Stimulated activated CD4-positive, alpha-beta T cell treated with anti-CD3 and anti-CD28 coated beads, Interleukin-4, amount 100 ng/mL, for 24 hours (primary cell): Measurements from ENCODE around the gene DNAJB6.
"Not testable (repeated sequence)": the region's sequence is repeated elsewhere in the genome, so short reads cannot be mapped to it uniquely, and the experiment has no call there.

Experiments used
- DNase-seq: peaks from one replicate; pipeline ENCODE4 v3.0.0-alpha.2; 2020

Gene DNAJB6

DNA sequence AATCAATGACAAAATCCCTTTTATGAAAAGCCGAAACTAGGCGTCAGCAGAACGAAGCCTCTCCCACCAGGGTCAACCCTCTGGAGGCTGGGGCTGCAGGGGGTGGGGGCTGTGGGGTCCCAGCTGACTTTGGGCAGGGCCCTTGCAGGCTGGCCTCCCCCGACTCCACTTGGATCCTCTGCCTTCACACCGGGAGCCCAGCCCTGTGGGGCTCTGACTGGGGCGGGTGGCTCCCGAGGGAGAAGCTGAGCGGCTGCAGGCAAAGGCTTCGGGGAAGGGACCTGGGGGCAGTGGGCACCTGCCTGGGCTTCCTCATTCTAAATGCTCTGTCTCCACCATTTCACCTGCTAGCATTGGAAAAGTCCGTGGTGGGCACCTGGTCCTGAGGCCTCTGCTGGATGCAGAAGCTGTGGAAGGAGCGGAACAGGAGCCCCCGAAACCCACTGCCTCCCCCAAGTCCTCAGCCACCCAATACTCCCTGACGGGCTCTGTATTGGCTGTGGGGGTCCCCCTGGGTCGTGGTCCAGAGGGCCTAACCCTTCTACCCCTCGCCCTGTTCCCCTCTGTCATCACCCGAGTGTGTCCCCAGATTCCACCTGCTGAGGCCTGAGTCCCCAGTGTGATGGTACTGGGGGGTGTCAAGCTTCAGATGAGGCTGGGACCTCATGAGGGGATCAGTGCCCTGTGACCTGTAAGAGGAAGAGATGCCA, 108.6 kb downstream of the DNAJB6 start:
- no peak for DNase-seq

DNA sequence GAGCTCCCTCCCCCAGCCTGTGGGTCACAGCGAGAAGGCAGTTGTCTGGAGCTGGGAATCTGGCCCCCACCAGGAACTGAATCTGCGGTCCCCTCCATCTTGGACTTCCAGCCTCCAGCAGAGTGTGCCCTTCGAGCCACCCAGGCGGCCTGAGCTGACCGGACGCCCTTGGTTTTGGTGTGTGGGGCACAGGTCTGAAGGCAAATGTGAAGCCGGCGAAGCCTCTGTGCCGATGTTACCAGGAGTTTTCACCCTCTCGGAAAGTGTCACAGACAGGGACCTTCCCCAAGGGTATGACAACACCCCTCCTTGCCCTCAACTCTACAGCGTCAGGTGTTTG, 109.1 kb downstream of the DNAJB6 start:
- DNase-seq = no peak

DNA sequence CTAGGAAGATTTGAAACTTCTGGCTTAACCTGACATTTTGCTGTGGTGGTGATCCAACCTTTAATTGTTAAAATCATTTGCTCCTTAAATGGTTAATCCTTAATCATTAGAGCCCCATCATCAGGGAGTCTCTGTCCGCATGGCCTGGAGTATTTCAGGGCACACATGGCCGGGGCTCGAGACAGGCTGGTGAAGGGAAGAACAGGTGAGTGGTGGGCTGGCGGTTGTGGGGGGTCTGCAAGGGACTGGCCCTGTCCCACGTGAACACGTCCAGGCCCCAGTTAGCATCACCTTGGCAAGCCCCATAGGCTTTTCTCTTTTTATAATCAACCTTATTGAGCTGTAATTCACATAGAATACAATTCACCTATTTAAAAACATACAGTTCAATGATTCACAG, 109.5 kb downstream of the DNAJB6 start:
- DNase-seq = no peak

DNA sequence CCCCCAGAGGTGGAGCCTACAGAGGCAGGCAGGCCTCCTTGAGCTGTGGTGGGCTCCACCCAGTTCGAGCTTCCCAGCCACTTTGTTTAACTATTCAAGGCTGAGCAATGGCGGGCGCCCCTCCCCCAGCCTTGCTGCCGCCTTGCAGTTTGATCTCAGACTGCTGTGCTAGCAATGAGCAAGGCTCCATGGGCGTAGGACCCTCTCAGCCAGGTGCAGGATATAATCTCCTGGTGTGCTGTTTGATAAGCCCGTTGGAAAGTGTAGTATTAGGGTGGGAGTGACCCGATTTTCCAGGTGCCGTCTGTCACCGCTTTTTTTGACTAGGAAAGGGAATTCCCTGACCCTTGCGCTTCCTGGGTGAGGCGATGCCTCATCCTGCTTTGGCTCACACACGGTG, 117.2 kb downstream of the DNAJB6 start:
- not testable (repeated sequence) for DNase-seq

DNA sequence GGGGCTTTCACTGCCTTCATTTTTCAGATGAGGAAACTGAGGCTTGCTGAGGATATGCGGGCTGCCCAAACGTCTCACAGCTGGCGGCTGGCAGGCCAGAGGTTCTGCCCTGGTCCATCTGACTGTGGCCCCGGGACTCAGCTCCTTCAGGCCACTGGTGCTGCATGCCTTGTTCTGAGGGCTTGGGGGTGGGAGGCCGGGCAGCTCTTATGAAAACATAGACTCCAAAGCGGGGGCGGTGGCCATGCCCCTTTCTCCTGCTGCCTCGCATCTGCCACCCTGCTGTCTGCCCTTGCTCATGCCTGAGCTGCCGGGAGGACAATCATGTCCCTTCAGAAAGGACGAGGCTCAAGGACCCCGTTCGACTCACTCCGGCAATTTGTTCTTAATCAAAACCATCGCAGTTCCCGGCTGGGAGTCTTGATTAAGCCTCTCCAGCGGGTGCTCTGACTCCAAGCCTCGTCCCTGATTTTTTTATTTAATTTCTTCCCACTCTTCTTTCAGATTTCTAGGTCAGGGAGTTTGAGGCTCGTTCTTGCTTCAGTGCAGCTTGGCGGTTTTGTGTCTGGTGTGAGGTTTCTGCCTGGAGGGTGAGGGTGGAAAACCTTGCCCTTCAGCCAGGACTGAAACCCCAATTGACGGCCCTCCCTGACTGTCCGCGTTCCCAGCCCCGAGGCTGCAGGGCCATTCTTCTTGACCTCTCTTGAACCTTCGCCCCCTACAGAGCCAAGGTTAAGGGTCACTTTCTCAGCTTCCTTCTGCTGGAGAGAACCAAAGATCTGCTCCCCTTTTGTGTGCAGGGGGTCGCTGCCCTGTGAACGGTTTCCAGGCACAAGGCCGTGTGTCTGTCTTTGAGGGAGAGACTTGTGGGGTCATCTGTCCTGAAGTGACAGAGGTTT, 120.8 kb downstream of the DNAJB6 start:
- no peak for DNase-seq

DNA sequence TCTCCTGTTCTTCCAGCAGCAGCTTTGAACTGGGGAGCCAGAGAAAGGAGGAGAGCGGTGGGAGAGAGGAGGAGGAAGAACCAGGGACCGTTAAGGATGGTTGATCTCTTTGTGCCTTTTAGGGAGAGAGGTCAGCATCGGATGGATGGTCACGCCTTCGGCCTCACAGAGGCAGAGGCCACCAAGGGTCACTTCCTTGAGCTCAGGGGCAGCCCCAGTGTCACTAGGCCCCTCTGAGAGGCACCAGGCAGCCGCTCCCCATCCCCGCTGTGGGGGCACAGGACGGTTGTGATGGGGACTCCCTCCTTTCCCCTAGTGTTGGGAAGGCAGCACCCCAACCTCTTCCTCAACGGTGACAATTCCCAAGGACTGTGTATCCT, 121.4 kb downstream of the DNAJB6 start:
- DNase-seq = no peak

DNA sequence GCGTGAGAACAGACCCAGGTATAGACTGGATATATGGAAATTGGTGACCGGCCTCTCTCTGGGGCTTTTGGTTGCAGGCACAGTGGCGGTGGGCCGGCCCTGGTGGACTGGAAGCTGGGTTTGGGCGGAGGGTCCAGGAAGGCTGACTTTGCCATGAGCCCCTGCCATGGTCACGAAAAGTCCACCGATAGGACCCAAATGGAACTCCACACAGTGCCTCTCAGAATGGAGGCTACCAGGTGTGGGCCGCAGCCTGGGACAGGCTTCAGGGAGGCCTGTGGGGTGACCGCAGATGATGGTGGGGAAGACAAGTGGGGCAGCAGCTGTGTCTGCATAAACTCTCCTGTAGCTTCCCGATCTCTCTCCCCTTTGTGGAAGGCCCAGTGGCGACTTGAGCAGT, 123.2 kb downstream of the DNAJB6 start:
- no peak for DNase-seq

DNA sequence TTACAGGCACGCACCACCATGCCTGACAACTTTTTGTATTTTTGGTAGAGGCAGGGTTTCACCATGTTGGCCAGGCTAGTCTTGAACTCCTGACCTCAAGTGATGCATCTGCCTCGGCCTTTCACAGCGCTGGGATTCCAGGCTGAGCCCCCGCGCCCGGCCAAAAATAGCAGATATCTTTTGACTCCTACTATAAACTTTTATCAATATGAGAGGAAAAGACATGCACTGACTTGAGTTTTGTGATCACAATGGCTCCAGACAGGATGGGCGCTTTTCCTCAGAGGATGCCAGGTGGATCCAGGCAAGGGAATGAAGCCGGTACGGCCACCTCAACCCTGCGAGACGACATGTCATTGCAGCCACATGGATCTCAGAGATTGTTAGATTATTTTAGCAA, 123.9 kb downstream of the DNAJB6 start:
- DNase-seq = no peak

DNA sequence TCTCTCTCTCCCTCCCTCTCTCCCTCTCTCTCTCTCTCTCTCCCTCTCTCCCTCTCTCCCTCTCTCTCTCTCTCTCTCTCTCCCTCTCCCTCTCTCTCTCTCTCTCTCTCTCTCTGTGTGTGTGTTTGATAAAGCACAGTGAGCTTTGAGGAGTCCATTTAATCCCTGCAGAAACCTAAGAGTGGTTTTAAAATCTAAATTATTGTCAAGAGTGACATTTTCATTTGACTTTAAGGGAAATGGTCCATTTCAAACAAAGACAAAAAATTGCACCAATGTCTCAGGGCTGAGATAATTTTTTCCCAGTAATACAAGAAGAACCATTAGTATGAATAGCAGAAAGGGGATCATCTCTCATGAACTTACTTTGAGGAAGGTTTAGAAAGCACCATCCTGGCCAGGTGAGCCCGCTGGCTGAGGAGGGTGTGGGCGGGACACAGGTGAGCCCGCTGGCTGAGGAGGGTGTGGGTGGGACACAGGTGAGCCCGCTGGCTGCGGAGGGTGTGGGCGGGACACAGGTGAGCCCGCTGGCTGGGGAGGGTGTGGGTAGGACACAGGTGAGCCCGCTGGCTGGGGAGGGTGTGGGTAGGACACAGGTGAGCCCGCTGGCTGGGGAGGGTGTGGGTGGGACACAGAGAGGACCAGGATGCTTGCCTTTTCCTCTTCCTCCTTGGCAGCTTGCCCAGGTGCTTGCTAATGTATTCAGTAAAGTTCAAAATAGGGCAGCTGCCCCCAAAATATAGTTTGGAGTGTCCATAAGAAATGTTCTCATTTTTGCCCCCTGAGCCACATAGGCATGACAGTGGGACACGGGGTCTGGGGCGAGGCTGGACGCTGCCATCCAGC, 125.0 kb downstream of the DNAJB6 start:
- no peak for DNase-seq

DNA sequence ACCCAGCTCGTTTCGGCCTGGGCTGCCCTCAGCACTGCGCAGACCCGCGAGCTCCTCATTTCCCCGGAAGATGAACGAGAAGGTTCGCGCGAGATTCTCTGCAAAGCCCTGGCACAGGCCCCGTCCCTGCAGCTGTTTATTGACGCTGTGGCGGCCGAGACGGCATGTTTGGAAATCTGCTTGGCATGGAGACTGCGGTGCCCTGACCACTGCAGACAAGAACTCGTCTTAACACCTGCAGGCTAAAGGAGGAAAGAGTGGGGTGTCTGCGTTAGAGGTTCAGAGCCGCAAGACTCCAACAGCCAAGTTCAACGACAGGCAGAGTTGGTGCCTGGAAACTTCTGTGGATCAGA, 125.6 kb downstream of the DNAJB6 start:
- DNase-seq = no peak

DNA sequence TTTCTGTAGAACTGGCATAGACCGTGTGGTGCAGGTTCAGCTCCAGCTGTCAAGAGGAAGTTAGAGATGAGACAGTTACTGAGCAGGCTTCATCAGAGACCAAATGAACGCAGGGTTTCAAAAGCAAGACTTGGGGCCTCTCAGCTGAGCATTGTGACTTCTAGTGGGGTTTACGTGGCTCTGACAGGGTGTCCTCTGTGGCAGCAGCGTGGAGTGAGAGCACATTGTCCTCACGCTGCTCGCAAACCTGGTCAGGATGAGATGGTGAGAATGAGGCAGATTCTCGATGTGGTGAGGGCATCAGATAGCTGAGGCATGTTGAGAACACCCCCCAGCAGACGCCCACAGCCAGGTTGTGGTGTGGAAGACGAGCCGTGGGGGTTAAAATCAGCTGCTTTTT, 126.0 kb downstream of the DNAJB6 start:
- no peak for DNase-seq

DNA sequence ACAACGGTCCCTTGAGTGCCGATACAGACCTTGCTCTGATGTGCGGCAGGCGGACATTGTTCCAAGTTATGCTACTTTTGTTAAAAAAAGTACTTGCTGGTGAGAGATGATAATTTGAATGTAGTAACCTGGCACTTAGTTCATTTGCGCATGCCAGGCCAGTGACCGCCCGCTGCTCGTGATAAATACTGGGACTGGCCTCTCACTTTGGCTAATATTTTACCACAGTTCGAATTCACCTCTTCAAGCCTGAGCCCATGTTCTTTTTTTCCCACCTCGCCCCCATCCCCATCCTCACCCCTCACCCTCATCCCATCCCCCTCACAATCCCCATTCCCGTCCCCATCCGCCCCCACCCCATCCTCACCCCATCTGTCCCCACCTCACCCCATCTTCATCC, 126.4 kb downstream of the DNAJB6 start:
- DNase-seq = no peak

DNA sequence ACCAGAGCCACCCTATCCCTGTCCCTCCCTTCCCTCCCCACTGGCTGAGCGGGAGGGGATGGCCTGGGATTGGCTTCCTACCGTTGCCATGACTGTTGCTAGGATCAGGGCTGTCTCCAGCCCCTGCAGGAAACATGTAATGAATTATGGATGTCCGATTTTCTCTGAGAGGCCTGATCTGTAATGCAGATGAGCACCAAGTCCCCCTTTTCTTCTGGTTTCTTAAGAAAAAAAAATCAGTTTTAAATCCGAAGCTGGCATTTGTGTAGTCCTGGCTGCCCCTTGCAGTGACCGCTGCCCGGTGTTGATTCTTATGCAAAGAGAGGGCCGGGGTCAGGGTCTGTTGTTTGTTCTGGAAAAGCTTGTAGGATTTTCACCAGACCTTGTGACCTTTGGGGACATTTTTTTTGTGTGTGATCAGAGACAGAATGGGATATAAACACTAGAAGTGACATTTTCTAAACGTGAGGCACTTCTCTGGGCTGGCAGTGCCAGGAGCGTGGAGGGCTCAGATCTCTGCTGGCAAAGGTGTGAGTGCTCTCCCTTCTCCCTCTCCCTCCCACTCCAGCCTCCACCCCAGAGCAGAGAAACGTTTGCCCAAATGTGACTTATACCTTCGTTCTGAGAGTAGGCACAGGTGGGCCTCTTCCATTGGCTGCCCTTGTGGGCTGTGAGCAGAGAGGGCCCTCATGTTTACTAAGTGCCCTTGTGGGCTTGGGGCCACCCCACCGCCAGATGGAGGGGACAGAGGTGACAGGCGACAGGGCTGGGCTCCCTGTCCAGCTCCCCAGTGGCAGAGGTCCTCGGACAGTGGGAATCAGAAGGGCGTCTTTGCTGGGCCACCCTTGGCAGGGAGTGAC, 127.5 kb downstream of the DNAJB6 start:
- DNase-seq = no peak

DNA sequence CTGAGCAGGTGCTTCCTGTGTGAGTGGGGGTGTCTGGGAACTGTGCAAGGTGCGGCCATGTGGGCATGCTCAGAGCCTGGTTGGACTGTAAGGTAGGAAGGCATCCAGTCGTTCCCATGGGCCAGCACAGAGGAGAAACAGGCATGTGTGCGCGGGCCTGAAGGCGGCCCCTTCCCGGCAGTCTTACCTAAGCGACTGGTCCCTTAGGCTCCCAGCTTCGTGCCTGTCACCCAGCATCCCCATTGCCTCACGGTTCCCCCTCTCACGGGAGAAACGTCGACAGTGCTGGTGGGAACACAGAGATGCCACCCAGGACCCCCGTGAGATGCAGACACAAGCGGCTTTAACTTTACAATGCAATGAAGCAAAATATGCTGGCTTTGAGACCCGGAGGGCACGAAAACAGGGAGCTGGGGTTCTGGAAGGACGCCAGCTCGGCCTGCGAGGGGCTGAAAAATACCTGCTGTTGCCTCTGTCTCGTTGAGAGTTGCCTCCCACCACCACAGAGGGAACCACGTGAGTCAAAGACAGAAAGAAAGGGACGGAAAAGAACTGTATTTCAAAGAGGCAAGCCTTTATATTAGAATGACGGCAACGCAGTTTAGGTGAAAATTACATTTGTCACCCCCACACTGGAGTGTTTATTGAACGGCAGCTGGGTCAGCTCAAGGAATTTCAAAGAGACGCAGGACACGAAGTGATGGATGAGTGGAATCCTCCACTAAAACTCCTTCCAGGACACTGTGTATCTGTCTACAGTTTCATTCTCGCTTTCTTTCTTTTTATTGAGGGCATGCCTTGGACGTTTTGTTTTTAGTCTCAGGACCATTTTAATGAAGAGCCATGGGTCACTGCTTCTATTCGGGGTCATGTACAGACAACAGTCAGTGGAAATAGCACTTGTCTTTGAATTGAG, 128.4 kb downstream of the DNAJB6 start:
- no peak for DNase-seq

DNA sequence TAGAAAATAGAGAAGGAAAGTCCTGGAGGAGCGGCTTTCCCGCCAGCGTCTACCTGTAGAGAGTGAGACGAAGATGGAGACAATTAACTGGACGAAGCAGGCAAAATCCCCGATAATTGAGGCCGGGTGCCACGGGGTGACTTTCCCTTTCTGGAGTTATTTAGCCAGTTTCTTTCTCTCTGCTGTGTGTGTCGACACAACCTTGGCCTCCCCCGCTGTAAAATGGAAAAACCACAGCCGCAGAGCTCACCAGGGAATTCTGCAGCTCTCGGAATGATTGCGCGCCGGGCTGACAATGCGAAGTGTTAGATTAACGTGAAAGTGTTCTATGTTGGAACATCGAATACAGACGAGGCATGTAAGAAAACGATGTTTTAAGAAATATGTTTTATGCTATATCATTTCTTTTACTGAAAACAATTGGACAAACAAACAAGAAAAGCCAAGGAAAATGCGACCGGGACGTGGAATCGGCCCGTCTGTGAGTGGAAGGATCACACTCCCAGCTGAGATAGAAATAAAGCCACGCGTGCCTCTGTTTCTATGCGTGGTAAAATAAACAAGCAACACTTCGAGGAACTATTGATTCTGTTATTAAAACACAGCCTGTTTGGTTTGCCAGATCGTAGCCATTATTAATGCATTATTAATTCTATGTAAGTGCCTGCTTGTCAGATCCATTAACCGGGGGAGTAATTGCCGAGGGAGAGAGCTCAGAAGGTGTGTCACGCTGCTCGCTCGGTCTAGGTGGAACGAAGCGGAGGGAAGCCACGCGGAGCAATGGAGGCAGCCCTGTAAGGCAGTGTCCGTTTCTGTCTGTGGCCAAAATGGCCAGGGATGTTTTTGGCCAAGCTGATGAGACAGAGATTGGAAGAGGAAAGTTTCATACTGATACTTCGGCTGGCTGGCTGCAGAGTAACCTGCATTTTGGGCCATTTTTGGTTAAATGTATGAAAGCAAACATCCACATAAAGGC, 129.4 kb downstream of the DNAJB6 start:
- DNase-seq = no peak

DNA sequence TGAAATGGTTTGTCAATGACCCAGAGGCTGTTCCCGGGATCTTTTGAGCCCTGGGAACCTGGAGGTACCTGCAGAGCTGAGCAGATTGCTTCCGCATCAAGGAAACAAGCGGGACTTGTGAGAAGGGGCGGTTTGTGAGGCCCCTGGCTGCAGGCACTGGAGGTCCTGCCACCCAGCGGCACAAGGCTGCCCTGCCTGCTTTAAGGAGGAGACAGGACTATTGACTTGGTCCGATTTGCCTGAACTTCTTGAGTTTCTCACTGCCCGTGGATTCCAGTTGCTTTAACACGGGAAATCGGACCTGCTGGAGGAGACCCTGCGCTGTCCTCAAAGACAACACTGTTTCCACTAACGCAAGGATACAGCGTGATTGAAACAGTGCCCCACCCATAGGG, 130.1 kb downstream of the DNAJB6 start:
- no peak for DNase-seq
